AG08395 (cell line): Measurements from ENCODE around the gene FAM163B.

Experiments used
- DNase-seq: peaks from one replicate; pipeline ENCODE4 v3.0.0; 2012; ENCODE audit warnings: mixed read lengths, low spot score

FAM163B gene

DNA sequence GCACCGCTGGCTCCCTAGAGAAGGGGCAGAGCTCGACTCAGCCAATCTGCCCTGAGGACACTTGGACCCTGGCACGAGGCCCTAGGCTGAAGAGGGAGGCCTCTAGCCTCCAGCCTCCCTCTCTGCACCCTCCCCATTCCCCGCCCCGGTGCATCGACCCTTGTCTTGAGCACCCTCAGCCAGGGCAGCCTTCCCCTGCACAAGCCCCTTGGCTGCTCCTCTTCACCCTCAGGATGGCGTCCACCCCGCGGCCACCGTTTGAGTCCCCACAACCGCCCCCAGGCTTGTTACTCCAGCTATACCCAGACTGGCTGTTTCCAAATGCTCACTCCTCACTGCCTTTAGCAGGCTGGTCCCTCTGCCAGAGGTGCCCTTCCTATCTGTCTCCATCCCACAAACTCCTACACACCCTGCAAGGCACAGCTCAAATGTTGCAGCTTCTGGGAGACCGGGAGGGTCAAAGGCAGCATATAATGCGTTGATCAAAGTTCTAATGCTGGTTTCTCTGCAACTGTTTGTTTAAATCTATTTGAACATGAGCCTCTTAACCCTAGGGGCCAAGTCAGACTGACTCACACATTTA is 6.5 kb upstream of the FAM163B start:
- no peak for DNase-seq

DNA sequence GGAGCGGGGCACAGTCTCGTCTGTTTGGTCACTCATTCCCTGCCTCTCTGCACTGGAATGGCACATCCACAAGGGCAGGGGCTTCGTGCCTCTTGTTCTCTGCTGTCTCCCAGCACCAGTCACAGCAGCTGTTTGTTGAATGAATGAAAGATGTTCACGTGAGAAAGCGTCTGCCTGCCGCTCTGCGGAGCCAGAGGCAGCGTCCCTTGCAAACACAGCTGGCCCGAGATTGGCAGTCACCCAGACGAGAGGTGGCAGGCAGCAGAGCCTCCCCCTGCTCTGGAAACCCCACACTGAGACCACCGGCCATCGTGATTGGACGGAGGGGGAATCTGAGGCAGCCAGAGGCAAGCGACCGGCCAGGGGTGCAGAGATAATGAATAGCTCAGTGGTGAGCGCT is 6.0 kb upstream of the FAM163B start:
- no peak for DNase-seq

DNA sequence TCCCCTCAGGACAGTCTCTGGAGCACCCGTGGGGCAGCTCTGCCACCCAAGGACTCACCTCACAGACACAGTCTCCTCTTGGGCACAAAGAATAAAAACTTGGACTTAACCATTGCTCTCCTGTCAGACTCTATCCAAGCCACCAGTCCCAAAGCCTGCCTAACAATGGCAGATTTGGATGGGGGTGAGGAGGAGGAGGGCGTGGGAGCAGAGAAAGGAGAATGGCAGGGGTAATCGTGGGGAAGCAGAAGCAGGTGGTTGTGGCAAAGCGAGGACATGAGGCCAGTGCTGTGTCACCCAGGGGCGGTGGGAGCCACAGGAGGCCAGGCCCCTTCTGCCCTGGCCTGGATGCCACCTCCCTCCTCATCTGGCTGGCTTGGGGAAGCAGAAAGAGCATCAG is 5.5 kb upstream of the FAM163B start:
- DNase-seq, result no peak

DNA sequence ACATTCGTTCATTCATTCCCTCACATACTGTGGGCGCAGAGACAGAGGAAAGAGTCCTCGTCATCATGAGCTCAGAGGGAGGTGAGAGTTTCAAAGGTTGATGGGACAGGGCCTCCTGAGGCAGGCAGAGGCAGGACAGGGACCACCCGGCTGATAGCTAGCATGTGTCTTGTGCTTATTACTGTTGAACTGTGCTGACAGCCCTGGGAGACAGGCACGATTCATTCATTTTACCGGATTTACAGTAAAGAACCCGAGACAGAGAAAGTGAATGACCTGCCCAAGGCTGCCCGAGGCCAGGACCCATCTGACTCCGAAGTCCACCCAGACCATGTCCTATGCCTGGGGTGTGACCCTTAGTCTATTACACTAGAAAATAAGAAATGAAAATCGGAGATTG is 4.9 kb upstream of the FAM163B start:
- DNase-seq, result no peak

DNA sequence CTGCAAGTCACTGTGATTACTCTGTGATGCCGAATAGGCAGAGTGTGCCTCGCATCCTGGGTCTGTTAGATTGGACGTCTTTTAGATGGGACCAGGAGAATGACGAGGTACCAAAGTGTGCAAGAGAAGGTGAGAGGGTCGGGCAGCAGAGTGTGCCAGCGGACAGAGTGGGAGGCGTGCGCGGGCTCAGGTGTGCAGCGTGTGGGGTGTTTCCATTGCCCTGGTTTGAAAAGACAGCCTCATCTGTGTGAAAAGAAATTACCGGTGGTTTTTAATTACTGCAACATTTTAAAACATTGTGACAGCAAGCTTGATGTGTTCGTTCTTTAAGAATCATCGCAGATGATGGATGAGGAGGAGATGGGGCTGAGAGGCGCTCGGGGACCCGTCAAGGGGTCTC is 4.2 kb upstream of the FAM163B start:
- DNase-seq, result no peak

DNA sequence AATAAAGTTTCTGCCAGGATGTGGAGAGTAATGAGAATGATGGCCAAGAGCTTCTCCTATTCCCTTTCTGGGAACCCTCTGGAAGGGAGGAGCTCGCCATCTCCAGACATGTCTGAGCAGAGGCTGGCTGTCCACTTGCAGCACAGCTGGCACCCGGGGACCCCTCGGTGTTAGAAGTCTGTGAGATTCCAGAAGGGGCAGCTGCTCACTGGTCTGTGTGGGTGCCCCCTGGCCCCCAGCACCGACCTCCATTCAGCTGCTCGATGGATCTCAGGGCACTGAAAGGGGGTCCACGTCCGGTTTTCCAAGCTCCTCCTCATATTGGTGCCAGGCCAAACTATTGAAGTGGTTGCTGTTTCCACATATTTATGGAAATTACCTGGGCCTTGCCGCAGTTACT is 3.6 kb upstream of the FAM163B start:
- no peak for DNase-seq

DNA sequence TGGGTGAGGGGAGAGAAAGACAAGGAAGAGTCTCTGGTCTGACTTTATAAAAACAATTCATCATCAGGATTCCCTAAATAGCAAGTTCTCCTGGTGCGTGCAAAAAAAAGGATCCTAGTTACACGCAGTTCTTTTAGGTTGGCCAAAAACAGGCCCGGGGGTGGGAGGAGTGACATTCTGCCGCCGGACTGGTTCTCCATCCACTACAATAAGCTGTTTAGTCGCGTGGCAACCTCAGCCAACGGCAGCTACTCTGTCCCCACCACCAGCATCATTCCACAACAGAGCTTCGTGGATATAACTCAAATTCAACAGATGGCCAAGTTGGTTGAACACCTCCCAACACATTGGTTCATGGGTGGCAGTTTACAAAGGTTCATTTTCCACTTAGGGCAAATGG is 2.9 kb upstream of the FAM163B start:
- no peak for DNase-seq

DNA sequence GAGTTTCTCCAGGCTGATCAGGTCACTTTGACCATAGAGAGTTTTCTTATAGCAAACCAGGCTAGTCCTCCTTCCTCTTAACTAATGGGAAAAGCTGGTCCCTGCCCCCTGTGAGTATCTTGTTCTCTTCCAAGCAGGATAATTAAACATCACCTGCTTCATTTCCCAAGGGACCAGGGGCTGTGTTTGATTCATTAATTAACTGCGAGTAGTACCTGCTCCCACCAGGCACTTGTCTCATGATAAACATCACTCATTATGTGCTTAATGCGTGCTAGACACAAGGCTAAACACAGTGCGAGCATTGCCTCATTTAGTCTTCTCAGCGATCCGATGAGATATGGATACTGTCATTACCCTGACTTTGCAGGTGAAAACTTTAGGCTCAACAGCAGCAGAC is 1.7 kb upstream of the FAM163B start:
- DNase-seq, result no peak

DNA sequence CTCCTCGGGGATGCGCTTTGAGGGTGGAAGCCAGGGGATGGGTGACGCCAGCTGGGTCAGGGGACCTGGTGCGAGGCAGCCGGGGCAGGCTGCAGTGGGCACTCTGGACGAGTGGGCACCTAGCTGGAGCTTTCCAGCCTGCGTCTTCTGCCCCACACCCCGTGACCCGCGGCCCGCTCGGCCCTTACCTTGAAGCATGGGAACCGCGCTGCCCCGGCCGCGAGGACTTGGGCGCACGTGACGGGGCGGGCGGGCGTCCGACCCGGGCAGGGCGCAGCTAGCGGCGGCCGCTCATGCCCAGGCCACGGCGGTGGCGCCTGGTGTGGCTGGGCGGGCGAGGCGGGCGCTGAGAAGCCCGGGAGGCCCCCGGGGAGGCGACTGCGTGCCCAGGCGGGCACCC is 300 bp downstream of the FAM163B start:
- DNase-seq, result no peak

DNA sequence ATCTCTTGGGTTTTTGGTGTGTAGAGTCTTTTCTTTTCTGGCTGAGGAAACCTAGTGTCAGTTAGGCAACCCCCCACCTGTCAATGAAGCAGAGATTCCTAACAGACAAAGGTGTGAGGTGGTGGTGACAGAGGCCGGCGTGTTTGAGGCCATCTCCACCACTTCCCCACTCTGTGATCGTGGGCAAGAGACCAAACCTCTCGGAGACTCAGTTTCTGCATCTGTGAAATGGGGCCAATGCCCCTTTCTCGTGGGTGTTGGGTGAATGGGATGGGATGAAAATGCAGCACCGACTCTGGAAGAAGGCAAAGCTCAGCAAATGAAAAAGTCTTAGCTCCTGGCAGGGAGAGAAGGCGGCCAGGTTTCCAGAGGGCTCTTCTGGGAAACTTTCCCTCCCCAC is 807 bp downstream of the FAM163B start:
- no peak for DNase-seq

DNA sequence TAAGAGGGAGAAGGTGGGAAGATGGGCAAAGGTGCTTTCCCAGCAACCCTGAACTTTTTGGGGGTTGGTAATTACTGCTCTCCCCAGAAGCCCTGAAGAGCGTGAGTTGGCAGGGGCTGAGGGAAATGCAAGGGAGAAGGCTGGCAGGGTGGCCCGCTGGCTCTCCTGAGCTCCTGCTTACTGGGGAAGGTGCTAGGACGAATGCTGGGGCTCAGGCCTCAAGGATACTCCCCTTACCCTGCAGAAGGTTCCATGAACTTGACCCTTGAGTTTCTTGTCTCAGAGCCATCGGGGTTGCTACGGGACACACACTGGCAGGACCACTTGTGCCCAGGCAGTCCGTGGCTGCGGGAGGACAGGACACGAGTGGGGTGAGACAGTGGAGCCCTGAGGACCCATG is 1.2 kb downstream of the FAM163B start:
- DNase-seq, result no peak

DNA sequence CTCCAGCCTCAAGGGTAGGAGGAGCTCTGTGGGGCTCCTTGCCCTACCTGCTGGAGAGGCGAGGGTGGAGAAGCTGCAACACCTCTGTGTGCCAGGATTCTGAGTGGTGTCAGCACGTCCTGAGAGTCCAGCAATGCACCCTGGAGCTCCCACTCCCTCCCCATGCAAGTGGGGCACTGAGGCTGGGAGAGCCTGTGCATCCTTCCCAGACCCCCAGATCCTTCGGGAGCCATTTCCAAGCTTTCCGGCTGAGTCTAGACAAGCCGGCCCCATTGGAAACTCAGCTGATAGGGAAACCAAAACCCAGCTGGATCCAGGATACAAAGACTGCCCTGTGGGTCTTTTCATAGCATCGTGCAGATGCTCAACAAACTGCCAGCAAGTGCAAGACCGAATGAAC is 1.8 kb downstream of the FAM163B start:
- DNase-seq, result no peak

DNA sequence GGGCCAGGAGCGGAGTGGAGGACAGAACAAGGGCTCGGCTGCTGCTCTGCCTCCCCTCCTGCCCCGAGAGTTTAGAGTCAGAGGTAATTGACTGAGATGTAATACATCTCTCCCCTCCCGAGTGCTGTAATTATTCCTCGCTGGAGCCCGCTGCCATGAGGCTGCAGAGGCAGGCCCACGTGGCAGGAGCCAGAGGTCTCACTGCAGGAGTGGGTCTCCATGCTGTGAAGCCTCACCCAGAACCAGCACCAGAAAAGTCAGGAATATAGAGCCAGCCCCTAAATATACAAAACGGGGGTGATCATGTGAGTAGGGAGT is 2.5 kb downstream of the FAM163B start:
- DNase-seq, result no peak

DNA sequence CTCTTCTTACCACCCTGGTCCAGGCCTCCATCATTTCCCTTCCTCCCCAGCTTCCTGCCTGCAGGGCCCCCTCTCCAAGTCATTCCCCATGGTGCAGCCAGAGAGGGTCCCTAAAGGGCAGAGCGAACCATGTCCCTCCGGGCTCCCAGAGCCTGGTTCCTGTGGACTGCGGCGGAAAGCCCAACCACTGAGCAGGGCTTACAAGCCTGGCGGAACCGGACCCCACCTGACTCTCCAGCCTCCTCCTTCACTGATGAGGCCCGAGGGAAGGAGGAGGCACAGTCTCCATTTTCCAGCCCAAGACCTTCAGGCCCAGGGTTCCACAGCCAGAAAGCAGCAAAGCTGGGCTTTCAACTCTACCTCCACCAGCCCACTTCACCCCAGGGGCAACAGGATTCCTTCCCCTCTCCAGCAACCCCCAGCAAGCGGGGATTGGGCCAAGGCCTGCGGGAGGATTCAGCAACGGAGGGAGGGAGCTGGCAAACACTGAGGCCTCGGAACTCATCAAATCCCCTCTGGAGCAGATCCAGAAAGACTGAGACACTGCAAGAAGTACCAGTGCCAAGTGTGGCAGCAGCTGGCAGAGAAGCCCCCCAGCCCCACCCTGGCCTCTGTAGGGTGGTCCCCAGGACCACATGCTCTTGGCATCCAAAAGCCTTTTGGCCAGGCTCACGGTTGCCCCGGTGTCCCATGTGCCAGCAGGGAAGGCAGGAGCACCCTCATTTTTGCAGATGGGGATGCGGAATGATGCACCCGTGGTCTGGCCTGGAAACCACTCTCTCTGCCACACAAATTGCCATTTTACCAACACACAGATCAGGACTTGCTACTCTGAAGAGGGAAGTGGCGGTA is 3.1 kb downstream of the FAM163B start:
- no peak for DNase-seq

DNA sequence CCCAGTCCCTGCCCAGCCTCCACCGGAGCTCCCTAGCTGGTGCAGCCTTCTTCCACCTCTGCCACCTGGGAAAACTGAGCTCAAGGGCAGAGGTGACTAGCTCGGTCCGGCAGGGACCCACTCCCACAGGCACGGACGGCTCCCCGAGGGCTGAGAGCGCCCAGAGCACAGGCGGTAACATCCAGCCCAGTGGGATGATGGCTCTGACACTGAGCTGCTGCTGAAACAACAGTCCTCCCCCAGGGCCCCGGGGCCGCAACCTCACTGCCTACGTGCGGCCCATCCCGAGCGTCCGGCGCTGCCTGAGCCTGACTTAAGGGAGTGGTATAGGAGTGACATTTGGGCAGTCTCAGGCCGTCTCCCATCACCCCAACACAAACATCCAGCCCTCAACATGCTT is 3.7 kb downstream of the FAM163B start:
- no peak for DNase-seq

DNA sequence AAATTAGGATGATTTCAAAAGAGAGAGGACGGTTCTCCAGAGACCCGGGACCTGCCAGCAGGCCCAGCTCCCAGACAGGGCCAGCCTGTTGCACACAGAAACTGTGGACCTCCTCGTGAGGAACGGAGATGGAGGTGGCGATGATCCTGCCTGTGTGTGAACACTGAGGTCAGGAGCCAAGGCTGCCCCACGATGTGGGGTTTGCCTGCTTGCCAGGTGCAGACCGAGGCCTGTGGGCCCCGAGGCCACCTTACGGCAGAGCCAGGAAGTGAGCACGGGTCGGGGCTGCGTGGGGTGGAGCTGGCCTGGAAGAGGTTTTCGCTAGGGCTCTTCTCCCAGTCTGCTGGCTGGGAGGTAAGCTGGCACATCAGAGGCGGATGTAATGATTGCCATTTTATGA is 4.3 kb downstream of the FAM163B start:
- DNase-seq, result no peak

DNA sequence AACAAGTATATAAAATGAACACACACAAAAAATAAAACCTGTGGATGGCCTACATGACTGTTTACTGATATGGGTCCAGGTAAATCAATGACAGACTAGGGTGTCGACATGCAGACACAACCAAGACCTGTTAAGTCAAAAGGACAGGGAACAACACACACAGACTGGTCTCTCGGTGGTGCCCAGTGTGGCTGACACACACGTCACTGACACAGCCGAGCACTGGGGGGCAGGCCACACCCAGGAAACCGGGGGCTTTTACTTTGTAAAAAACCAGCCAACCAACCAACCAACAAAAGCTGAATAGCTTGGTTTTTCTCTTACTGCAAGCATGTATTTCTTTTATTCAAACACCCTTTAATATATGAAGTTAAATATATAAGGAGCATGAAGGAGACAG is 5.0 kb downstream of the FAM163B start:
- no peak for DNase-seq

DNA sequence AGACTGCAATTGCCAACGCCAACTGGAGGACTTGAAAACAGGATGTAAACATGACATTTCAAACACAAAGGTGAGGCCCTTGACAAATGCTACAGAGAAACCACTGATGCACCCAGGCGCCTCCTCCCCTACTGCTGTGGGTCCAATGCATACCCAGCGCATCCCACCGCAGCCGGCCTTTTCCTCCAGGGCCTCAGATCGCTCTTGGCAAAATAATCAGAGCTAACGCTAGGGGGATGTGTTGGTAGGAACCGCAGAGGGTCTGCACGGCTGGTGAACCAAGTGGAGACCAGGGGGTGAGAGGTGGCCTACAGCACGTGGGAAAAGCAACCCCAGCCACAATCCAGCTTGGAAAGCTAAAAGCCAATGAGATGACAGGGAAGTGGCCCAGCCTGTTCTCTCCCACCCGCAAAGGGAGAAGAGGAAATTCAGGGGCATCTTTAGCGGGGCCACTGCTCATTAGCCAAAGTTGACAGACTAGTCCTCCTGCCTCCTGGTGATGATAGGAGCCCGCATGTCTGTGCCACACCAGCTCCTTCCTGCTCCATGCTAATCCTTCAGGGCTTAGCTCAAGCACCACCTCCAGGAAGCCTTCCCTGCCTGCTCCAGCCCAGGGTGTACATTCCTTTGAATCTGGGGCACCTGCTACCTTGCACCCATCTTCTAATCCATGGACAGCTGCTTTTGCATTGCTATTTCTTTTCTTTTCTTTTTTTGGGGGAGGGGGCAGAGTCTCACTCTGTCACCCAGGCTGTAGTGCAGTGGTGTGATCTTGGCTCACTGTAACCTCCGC is 5.9 kb downstream of the FAM163B start:
- no peak for DNase-seq

DNA sequence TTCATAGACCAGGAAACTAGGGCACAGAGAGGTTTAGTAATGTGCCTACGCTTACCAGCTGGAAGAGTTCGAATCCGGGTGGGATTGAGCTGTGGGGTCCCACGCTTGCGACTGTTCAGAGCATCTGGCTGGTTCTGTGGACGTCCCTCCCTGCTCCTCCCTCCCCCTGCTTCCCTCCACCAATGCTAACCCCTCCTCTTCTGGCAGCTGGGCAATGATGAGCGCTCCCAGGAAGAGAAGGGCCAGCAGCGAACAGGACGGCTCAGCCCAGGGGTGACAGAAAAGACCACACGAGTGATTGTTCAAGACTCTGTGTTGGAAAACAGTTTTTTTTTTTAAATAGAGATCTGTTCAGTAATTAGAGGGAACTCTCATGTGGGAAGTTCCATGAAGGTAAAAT is 6.9 kb downstream of the FAM163B start:
- no peak for DNase-seq

DNA sequence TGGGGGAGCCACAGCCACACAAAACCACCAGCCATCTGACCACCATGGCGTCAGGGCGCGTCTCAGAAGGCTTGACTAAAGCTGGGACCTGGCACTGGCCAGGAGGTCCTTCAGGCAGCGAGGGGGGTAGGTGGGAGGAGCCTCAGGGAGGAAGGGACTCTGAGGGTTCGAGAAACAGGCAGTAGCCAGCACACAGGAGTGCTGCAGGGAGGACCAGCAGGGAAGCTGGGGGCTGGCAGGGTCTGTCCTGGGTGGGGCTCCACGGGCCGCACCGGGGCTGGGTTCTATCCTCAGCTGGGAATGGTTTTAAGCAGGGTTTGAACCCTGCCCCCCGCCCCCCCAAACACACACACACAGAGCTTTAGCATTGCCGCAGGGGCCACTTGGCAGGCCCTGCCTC is 7.4 kb downstream of the FAM163B start:
- DNase-seq, result no peak

DNA sequence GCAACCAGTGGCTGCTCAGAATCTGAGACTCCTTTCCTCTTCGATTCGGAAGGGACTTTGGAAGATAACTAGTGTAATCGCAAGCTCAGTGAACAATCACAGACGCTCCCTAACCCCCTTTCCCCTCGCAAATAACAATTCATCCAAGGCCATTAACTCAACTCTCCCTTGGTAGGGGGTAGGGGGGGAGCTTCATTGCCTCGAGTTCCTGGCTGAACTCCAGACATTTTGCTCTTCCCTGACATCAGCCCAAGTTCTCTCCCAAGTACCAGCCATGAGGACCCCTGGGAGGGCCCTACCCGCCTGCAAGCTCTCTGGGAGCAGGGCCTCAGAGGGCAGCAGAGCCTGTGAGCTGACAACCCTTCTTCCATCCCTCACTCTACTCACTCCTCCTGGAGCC is 8.4 kb downstream of the FAM163B start:
- DNase-seq, result no peak

DNA sequence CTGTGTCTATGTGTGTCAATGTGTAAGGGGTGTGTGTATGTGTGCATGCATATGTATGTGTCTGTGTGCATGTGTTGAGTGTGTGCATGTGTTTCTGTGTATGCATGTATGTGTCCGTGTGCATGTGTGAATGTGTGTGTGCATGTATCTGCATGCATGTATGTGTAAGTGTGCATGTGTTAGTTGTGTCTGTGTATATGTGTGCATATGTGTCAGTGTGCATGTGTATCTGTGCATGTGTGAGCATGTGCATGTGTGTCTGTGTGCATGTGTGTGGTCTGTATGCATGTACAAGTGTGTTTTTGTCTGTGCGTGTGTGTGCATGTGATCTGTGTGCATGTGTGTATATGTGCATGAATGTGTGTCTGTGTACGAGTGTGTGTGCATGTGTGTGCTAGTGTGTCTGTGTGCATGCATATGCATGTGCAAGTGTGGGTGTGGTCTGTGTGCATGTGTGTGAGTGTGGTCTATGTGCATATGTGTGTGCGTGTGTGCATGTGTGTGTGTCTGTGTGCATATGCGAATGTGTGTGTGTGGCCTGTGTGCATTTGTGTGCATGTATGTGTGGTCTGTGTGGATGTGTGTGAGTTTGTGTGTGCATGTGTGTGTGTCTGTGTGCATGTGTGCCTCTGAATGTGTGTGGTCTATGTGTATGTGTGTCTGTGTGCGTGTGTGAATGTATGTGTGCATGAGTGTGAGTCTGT is 9.6 kb downstream of the FAM163B start:
- DNase-seq, result no peak

DNA sequence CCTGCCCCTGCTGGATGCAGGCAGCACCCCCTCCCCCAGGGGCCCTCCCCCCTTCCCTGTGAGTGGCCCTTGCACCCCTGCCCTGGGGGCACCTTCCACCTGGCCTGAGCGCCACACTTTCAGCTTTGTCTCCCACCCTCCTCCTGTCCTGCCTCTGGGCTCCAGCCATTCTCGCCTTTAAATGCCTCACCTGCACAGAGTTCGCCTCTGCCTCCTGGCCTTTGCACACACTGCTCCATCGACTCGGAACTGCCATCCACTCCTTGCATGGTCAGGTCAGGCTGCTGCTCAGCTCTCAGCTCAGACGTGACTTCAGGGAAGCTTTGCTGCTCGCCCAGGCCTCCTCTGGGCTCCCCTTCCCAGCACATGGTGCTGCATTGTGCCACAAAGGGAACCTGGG is 10.2 kb downstream of the FAM163B start:
- no peak for DNase-seq
